Esophagus squamous epithelium (tissue), 5 donors: Measurements from ENCODE around the gene THADA. TPM values are rescaled to one million over a fixed set of nuclear protein-coding genes. Genes with fewer than 3 reads are reported as not detected.

Source experiments
- DNase-seq: peaks from one replicate; lab custom pipeline; 2025; lab: John Stamatoyannopoulos, UW
- H3K27ac ChIP-seq, 4 donors: fragments of 200-600 bp; sonication (generic); one replicate each; pipeline ENCODE4 v1.5.1; 2016 to 2019; ENCODE audit warnings: mild to moderate bottlenecking in 1 of 4
- H3K27me3 ChIP-seq, 4 donors: fragments of 200-600 bp; sonication (generic); 1 replicate in 3 of 4; 2 replicates in 1 of 4; pipeline versions ENCODE4 v1.5.1 to v1.6.0; 2017 to 2021; ENCODE audit warnings: antibody characterized with exemption in 1 of 4
- H3K36me3 ChIP-seq, 3 donors: fragments of 200-600 bp; sonication (generic); one replicate each; pipeline ENCODE4 v1.5.1; 2016 to 2019
- H3K4me1 ChIP-seq, 3 donors: fragments of 200-600 bp; sonication (generic); one replicate each; pipeline ENCODE4 v1.5.1; 2017 to 2019
- H3K4me3 ChIP-seq, 4 donors: fragments of 200-600 bp; sonication (generic); 1 replicate in 3 of 4; 2 replicates in 1 of 4; pipeline ENCODE4 v1.5.1; 2016 to 2019; ENCODE audit warnings: mild to moderate bottlenecking in 2 of 4, moderate library complexity in 1 of 4
- H3K9me3 ChIP-seq, 3 donors: fragments of 200-600 bp; sonication (generic); one replicate each; pipeline ENCODE4 v1.5.1; 2016 to 2019
- POLR2A ChIP-seq, 4 donors: fragments of 450-650 bp; IDR thresholded peaks; one replicate each; pipeline ENCODE4 v1.6.1; 2017; ENCODE audit warnings: antibody characterized with exemption in 4 of 4, mild to moderate bottlenecking in 4 of 4, moderate library complexity in 3 of 4
- WGBS, 2 donors: methylation state at CpG; one replicate each; pipeline ENCODE4 v1.1.5; 2018; 5-methylcytosine and 5-hydroxymethylcytosine counted together
- intact Hi-C: fragments of 100-400 bp; cut with DNase I; formaldehyde crosslinking; loops from one replicate; pipeline ENCODE4 v1.15.0; 2022
- total RNA-seq, 4 donors: library from RNA; depleted of rRNA; stranded (reverse); fragments of >200 nt; gene quantifications; one replicate each; pipeline ENCODE4 v1.1.0, GENCODE V29; 2016
- TF ChIP-seq, protein P1 (sequence below), 6 experiments: fragments of 450-650 bp in 4 of 6; fragments of 200-600 bp in 2 of 6; sonication (generic) in 2 of 6; IDR thresholded peaks; one replicate each; pipeline ENCODE4 v1.5.1; 2016 to 2019; ENCODE audit warnings: antibody characterized with exemption in 6 of 6, mild to moderate bottlenecking in 4 of 6, moderate library complexity in 4 of 6
- donor health status: DM: yes; HTN: yes; CAD: no.

THADA gene
- total RNA-seq, 4 donors from 2014 or later: 14.0 to 32.2 (median 21.0) TPM

DNA sequence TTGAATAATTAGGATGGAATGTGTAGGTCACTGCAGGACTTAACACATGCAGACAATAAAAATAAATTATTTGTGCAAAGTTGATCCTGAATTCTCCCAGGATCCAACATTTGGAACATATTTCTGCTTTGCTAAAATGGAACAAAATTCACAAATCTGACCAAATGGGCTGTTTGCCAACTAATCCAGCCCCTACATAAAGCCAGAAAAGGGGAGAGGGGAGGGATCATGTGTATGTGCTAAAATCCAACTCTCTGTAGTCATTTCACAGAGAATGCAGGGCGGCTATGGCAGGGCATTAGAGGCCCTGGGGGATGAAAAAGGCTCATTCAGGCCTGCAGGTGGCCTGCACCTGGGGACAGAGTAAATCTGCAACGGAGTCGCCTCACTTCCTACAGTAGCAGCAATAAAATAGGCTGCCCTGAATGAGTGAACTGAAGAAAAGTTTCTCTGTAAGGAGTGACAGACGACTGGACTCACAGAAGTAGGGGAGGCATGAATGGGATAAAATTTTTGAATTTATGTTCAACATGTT lies 365.4 kb downstream of the THADA start:
- Histone ChIP-seq H3K9me3 (no peaks in the 10 kb centered on the region), H3K27ac (peak overlapping the region in 1 of 4 donors; percentile 96), H3K4me3 (no peak overlapping the region), H3K27me3 (no peaks in the 10 kb centered on the region), H3K36me3 (peaks cover 0 to 33% (median 1%) of the 10 kb centered on the region in 3 donors), H3K4me1 (peaks cover 11 to 33% (median 19%) of the 10 kb centered on the region in 3 donors)
- intact Hi-C loops: loop anchor here (5.0 to 10.0 kb wide), 3 partner anchors 252 to 406 kb away; no protein-coding TSS in a partner anchor
- TF ChIP-seq, protein P1, sequence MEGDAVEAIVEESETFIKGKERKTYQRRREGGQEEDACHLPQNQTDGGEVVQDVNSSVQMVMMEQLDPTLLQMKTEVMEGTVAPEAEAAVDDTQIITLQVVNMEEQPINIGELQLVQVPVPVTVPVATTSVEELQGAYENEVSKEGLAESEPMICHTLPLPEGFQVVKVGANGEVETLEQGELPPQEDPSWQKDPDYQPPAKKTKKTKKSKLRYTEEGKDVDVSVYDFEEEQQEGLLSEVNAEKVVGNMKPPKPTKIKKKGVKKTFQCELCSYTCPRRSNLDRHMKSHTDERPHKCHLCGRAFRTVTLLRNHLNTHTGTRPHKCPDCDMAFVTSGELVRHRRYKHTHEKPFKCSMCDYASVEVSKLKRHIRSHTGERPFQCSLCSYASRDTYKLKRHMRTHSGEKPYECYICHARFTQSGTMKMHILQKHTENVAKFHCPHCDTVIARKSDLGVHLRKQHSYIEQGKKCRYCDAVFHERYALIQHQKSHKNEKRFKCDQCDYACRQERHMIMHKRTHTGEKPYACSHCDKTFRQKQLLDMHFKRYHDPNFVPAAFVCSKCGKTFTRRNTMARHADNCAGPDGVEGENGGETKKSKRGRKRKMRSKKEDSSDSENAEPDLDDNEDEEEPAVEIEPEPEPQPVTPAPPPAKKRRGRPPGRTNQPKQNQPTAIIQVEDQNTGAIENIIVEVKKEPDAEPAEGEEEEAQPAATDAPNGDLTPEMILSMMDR (IDR thresholded peaks at IDR 0.05): peak in 1 of 6 experiments; percentile 7
- TF ChIP-seq POLR2A (IDR thresholded peaks at IDR 0.05): no peak
- 75 to 86% methylated on average over 4 of the region's 4 CpGs for WGBS, 2 donors
- DNase-seq: no peak

DNA sequence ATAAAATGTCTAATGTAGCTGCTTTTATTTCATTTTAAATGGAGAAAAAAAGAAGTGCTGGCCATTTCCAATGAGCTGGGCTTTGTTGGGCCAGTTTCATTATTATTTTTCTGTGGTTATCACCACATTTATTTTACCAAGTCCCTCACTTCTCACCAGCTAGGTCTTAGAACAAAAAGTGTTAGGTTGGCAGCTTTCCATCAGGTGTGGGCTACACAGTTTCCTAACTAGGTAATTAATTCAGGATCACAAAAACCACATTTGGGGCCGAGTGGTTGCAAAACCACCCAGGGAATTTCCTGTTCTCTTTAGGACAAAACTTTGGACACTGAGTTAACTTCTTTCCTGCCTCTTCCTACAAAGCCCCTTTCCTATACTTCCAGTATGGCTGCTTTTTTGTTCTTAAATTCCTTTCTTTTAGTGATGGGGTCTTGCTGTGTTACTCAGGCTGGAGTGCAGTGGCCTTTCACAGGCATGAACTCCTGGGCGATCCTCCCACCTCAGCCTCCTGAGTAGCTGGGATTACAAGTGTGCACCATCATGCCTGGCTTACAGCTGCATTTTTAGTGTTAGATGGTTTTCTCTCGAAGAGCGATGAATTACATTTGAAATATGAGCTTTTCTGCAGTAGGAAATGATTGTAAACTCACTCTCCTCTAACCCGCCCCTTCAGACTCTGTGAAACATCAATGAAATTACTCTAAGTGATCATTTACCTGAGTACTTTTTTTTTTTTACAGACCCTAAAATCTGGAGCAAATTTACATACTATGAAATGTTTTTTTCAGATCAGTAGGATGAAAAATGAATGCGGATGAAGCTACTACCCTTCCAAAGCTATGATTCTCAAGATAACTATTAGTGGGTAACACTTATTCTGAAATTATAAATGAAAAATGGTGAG lies 366.8 kb downstream of the THADA start:
- Histone ChIP-seq H3K36me3 (peaks cover 4 to 47% (median 15%) of the 10 kb centered on the region in 3 donors), H3K27me3 (no peaks in the 10 kb centered on the region), H3K9me3 (no peaks in the 10 kb centered on the region), H3K4me1 (peaks cover 11 to 33% (median 19%) of the 10 kb centered on the region in 3 donors), H3K27ac (peak overlapping the region; percentile 96 to 100 (median 98)), H3K4me3 (peak overlapping the region in 2 of 4 donors; percentile 79 to 92)
- 30 to 31% methylated on average over 6 of the region's 6 CpGs for WGBS, 2 donors
- DNase-seq: no peak
- TF ChIP-seq POLR2A (IDR thresholded peaks at IDR 0.05): no peak
- intact Hi-C loops: loop anchor here (10.0 kb wide), 1 partner anchor 254 kb away; no protein-coding TSS in a partner anchor

DNA sequence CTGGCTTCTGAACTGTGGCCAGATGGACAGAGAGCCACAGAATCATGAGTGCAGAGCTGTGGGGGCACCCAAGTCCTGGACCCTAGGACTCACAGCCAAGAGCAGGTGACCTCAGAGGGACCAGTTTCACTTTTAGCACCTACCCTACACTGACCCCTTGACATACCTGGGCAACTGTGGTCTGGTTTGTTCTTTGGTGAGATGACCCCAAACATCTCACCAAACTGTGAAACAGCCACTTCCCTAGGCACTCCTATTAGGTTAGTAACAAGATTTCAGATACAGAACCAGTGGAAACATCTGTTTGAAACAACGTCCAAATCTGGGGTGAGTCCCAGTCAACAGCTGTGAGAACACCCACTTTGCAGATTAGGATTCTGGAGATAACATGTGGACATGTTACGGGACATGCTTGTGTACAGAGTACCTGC lies 367.5 kb downstream of the THADA start:
- TF ChIP-seq, protein P1 (IDR thresholded peaks at IDR 0.05): no peak
- TF ChIP-seq POLR2A (IDR thresholded peaks at IDR 0.05): no peak
- Histone ChIP-seq H3K4me1 (peaks cover 11 to 37% (median 19%) of the 10 kb centered on the region in 3 donors), H3K36me3 (peaks cover 4 to 54% (median 15%) of the 10 kb centered on the region in 3 donors), H3K9me3 (no peaks in the 10 kb centered on the region), H3K27ac (peak overlapping the region; percentile 96 to 100 (median 98)), H3K4me3 (peak overlapping the region in 3 of 4 donors; percentile 79 to 92 (median 92)), H3K27me3 (no peaks in the 10 kb centered on the region)
- DNase-seq: no peak
- 17 to 21% methylated on average over 2 of the region's 2 CpGs for WGBS, 2 donors
- intact Hi-C loops: loop anchor here (10.0 kb wide), 1 partner anchor 254 kb away; no protein-coding TSS in a partner anchor

DNA sequence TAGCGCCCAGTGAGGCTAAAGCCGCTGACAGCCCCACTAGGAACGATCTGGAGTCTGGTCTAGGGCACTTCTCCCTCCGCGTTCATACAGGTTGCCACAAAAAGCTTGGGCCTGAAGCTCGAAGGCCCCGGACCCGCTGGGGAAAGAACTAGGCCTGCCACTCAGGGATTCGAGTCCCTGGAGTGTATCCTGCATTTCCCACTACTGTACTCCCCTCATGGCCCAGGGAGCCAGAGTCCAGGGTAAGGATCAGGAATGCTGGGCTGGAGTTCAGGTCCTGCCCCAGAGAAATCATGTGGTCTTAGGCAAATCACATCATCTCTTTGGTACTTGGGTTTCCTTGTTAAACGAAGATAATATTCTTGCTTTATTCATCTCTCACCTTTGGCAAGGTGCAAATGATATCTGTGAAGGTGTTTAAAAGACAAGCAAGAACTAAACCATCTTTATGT lies 368.0 kb downstream of the THADA start:
- DNase-seq: no peak
- Histone ChIP-seq H3K9me3 (no peaks in the 10 kb centered on the region), H3K27me3 (no peaks in the 10 kb centered on the region), H3K4me1 (peaks cover 11 to 41% (median 16%) of the 10 kb centered on the region in 3 donors), H3K4me3 (peak overlapping the region; percentile 79 to 97 (median 92)), H3K36me3 (peaks cover 4 to 58% (median 20%) of the 10 kb centered on the region in 3 donors), H3K27ac (peak overlapping the region; percentile 96 to 100 (median 98))
- 4 to 10% methylated on average over 2 to 5 of the region's 10 CpGs for WGBS, 2 donors
- TF ChIP-seq POLR2A (IDR thresholded peaks at IDR 0.05): no peak
- TF ChIP-seq, protein P1 (IDR thresholded peaks at IDR 0.05): peak in 1 of 6 experiments; percentile 17
- intact Hi-C loops: loop anchor here (10.0 kb wide), 1 partner anchor 253 kb away; no protein-coding TSS in a partner anchor
